PC-3 (cell line): Measurements from ENCODE around the gene SERPINE2. TPM values are rescaled to one million over a fixed set of nuclear protein-coding genes. Genes with fewer than 3 reads are reported as not detected.

Experiments
- ATAC-seq: fragments of 200-7000 bp; cut with Tn5 transposase; 2 replicates; pipeline ENCODE4 v1.9.1; 2020; ENCODE audit warnings: mild to moderate bottlenecking, moderate library complexity
- BruUV-seq: library from RNA; stranded (reverse); fragments of 400-500 nt; replicated peaks from 2 replicates; lab custom pipeline; 2021; lab: Mats Ljungman, UMichigan
- CTCF ChIA-PET: fragments of 300-600 bp; sonication (Branson Sonifier 250); formaldehyde crosslinking; loops from one replicate; lab custom pipeline; 2022; ENCODE audit warnings: antibody characterized with exemption; lab: Charles Lee
- POLR2A ChIA-PET: fragments of 300-600 bp; sonication (Branson Sonifier 250); formaldehyde crosslinking; loops from one replicate; lab custom pipeline; 2022; ENCODE audit warnings: antibody characterized with exemption; ENCODE audit not compliant: unreplicated experiment; lab: Charles Lee
- DNase-seq: peaks from one replicate; pipeline ENCODE4 v3.0.0-alpha.2; 2015
- H2AFZ ChIP-seq: fragments of 300-600 bp; sonication (generic); 2 replicates; pipeline ENCODE4 v1.6.0; 2016; ENCODE audit warnings: antibody characterized with exemption, low read length
- H3F3A ChIP-seq: fragments of 300-600 bp; sonication (generic); one replicate; pipeline ENCODE4 v1.6.0; 2017; ENCODE audit warnings: antibody characterized with exemption, low read length, control low read depth, mild to moderate bottlenecking; ENCODE audit not compliant: unreplicated experiment
- H3K27ac ChIP-seq: fragments of 300-600 bp; sonication (generic); 2 replicates; pipeline ENCODE4 v1.5.1; 2016; ENCODE audit warnings: mild to moderate bottlenecking, low read length
- H3K27me3 ChIP-seq: fragments of 300-600 bp; sonication (generic); 2 replicates; pipeline ENCODE4 v1.6.1; 2016; ENCODE audit warnings: low read length, mixed read lengths
- H3K36me3 ChIP-seq: fragments of 300-600 bp; sonication (generic); 2 replicates; pipeline ENCODE4 v1.6.1; 2016; ENCODE audit warnings: low read depth, mixed run types, low read length, mixed read lengths
- H3K4me1 ChIP-seq: fragments of 300-600 bp; sonication (generic); 2 replicates; pipeline ENCODE4 v1.5.1; 2016; ENCODE audit warnings: low read length; ENCODE audit not compliant: insufficient read depth
- H3K4me2 ChIP-seq: fragments of 300-600 bp; sonication (generic); 2 replicates; pipeline ENCODE4 v1.6.0; 2016; ENCODE audit warnings: low read length
- H3K4me3 ChIP-seq: fragments of 300-600 bp; sonication (generic); 2 replicates; pipeline ENCODE4 v1.5.1; 2016; ENCODE audit warnings: mild to moderate bottlenecking, low read length, mixed read lengths
- H3K79me2 ChIP-seq: fragments of 300-600 bp; sonication (generic); 2 replicates; pipeline ENCODE4 v1.6.1; 2017; ENCODE audit warnings: low read length, mixed read lengths
- H3K9ac ChIP-seq: fragments of 300-600 bp; sonication (generic); 2 replicates; pipeline ENCODE4 v1.6.0; 2016; ENCODE audit warnings: mild to moderate bottlenecking, low read length
- H3K9me2 ChIP-seq: fragments of 300-600 bp; sonication (generic); replicated peaks from 2 replicates; pipeline ENCODE4 v1.6.1; 2016; ENCODE audit warnings: mixed run types, low read length, mixed read lengths
- H3K9me3 ChIP-seq: fragments of 300-600 bp; sonication (generic); 2 replicates; pipeline ENCODE4 v1.6.1; 2016; ENCODE audit warnings: low read length, mixed read lengths
- H4K20me1 ChIP-seq: fragments of 300-600 bp; sonication (generic); 2 replicates; pipeline ENCODE4 v1.6.1; 2016; ENCODE audit warnings: low read length, mixed read lengths
- CTCF ChIP-seq: fragments of 300-600 bp; sonication (generic); conservative IDR thresholded peaks from 2 replicates; pipeline ENCODE4 v1.5.1; 2017; ENCODE audit warnings: antibody characterized with exemption, low read depth, mild to moderate bottlenecking, low read length
- EZH2 ChIP-seq: fragments of 300-600 bp; sonication (generic); IDR thresholded peaks from one replicate; pipeline ENCODE4 v1.6.1; 2017; ENCODE audit warnings: antibody characterized with exemption, mild to moderate bottlenecking, low read length; ENCODE audit not compliant: unreplicated experiment
- EZH2phosphoT487 ChIP-seq: fragments of 300-600 bp; sonication (generic); IDR thresholded peaks from 2 replicates; pipeline ENCODE4 v1.6.1; 2018; ENCODE audit warnings: mild to moderate bottlenecking, antibody characterized with exemption, low read length, borderline replicate concordance
- intact Hi-C: fragments of 100-400 bp; cut with micrococcal nuclease; formaldehyde crosslinking; loops from 2 replicates; pipeline ENCODE4 v1.9.0; 2023
- total RNA-seq: library from RNA; depleted of rRNA; stranded (reverse); fragments of >200 nt; gene quantifications from 2 replicates; pipeline ENCODE4 v1.2.3, GENCODE V29; 2014

The SERPINE2 gene
- total RNA-seq, 1 experiment from 2014 or later: 17.1 TPM

GRCh38 chr2:223929571-223930102 is 109.4 kb downstream of the SERPINE2 start:
- no peaks in the 10 kb centered on the region for H3F3A ChIP-seq
- POLR2A ChIA-PET: no interaction called here
- intact Hi-C loops: no loop called here
- H3K9ac ChIP-seq: no peak overlapping the region
- H3K36me3 ChIP-seq: peaks cover 5% of the 10 kb centered on the region
- no peaks in the 10 kb centered on the region for H3K9me2 ChIP-seq
- H3K27ac ChIP-seq: no peak overlapping the region
- no peaks in the 10 kb centered on the region for H3K9me3 ChIP-seq
- H3K79me2 ChIP-seq: peaks cover 82% of the 10 kb centered on the region
- no peak for ATAC-seq
- H3K4me1 ChIP-seq: peaks cover 9% of the 10 kb centered on the region; the same call in 1 of the 2 replicates
- H3K4me3 ChIP-seq: no peak overlapping the region
- TF ChIP-seq EZH2phosphoT487 (no peak), EZH2 (no peak), CTCF (no peak)
- BruUV-seq: no TSS peak
- CTCF ChIA-PET: no interaction called here
- no peaks in the 10 kb centered on the region for H3K27me3 ChIP-seq
- no peaks in the 10 kb centered on the region for H4K20me1 ChIP-seq
- no peak for DNase-seq
- H3K4me2 ChIP-seq: no peak overlapping the region
- no peak overlapping the region for H2AFZ ChIP-seq

GRCh38 chr2:223928113-223929006 is 110.7 kb downstream of the SERPINE2 start:
- ATAC-seq: no peak
- DNase-seq: no peak
- H3K79me2 ChIP-seq: peaks cover 80% of the 10 kb centered on the region
- H2AFZ ChIP-seq: no peak overlapping the region
- H3K27me3 ChIP-seq: no peaks in the 10 kb centered on the region
- no peaks in the 10 kb centered on the region for H3K9me2 ChIP-seq
- TF ChIP-seq CTCF (no peak), EZH2phosphoT487 (no peak), EZH2 (no peak)
- H3K9me3 ChIP-seq: no peaks in the 10 kb centered on the region
- POLR2A ChIA-PET: no interaction called here
- no peak overlapping the region for H3K4me3 ChIP-seq
- no peak overlapping the region for H3K27ac ChIP-seq
- CTCF ChIA-PET: no interaction called here
- no peaks in the 10 kb centered on the region for H3F3A ChIP-seq
- no peak overlapping the region for H3K4me2 ChIP-seq
- peaks cover 5% of the 10 kb centered on the region for H3K36me3 ChIP-seq
- no peaks in the 10 kb centered on the region for H4K20me1 ChIP-seq
- H3K4me1 ChIP-seq: peaks cover 7% of the 10 kb centered on the region; the same call in 1 of the 2 replicates
- intact Hi-C loops: no loop called here
- no peak overlapping the region for H3K9ac ChIP-seq
- BruUV-seq: no TSS peak
